Suprapubic skin (tissue), 4 donors: ENCODE data around the gene TRIM15. TPM values are rescaled to one million over a fixed set of nuclear protein-coding genes. Genes with fewer than 3 reads are reported as not detected.
"Not testable (repeated sequence)": the region's sequence is repeated elsewhere in the genome, so short reads cannot be mapped to it uniquely, and the experiment has no call there.

Experiments used
- DNase-seq, 2 donors: peaks; one replicate each; pipeline ENCODE4 v3.0.0-alpha.2; 2019; ENCODE audit warnings: low spot score in 2 of 2
- H3K27ac ChIP-seq: fragments of 200-600 bp; sonication (generic); one replicate; pipeline ENCODE4 v1.5.1; 2019
- H3K27me3 ChIP-seq: fragments of 200-600 bp; sonication (generic); one replicate; pipeline ENCODE4 v1.5.1; 2019
- H3K36me3 ChIP-seq: fragments of 200-600 bp; sonication (generic); one replicate; pipeline ENCODE4 v1.5.1; 2019
- H3K4me1 ChIP-seq: fragments of 200-600 bp; sonication (generic); one replicate; pipeline ENCODE4 v1.5.1; 2019
- H3K4me3 ChIP-seq: fragments of 200-600 bp; sonication (generic); one replicate; pipeline ENCODE4 v1.5.1; 2019; ENCODE audit warnings: mild to moderate bottlenecking
- H3K9me3 ChIP-seq: fragments of 200-600 bp; sonication (generic); one replicate; pipeline ENCODE4 v1.5.1; 2019
- EP300 ChIP-seq: sonication (generic); formaldehyde crosslinking; IDR thresholded peaks from one replicate; pipeline ENCODE4 v1.6.1; 2017; ENCODE audit warnings: antibody characterized with exemption
- POLR2A ChIP-seq, 2 donors: fragments of 450-650 bp; IDR thresholded peaks; one replicate each; pipeline ENCODE4 v1.6.1; 2017; ENCODE audit warnings: antibody characterized with exemption in 2 of 2, mild to moderate bottlenecking in 2 of 2, moderate library complexity in 2 of 2
- POLR2AphosphoS5 ChIP-seq, 3 donors: sonication (generic); formaldehyde crosslinking; IDR thresholded peaks; one replicate each; pipeline ENCODE4 v1.6.1; 2017; ENCODE audit warnings: antibody characterized with exemption in 3 of 3
- WGBS: methylation state at CpG from one replicate; pipeline ENCODE4 v1.1.5; 2018; 5-methylcytosine and 5-hydroxymethylcytosine counted together
- total RNA-seq, 4 donors: library from RNA; depleted of rRNA; stranded (reverse); fragments of >200 nt; gene quantifications; one replicate each; pipeline ENCODE4 v1.1.0, GENCODE V29; 2016
- TF ChIP-seq, protein P1 (sequence below), 2 donors: fragments of 200-600 bp in 1 of 2; fragments of 450-650 bp in 1 of 2; sonication (generic) in 1 of 2; IDR thresholded peaks; one replicate each; pipeline ENCODE4 v1.5.1; 2016 to 2019; ENCODE audit warnings: antibody characterized with exemption in 2 of 2, mild to moderate bottlenecking in 1 of 2, moderate library complexity in 1 of 2

The TRIM15 gene
- total RNA-seq, 4 donors from 2014 or later = 0.19 to 1.6 (median 0.73) TPM

DNA sequence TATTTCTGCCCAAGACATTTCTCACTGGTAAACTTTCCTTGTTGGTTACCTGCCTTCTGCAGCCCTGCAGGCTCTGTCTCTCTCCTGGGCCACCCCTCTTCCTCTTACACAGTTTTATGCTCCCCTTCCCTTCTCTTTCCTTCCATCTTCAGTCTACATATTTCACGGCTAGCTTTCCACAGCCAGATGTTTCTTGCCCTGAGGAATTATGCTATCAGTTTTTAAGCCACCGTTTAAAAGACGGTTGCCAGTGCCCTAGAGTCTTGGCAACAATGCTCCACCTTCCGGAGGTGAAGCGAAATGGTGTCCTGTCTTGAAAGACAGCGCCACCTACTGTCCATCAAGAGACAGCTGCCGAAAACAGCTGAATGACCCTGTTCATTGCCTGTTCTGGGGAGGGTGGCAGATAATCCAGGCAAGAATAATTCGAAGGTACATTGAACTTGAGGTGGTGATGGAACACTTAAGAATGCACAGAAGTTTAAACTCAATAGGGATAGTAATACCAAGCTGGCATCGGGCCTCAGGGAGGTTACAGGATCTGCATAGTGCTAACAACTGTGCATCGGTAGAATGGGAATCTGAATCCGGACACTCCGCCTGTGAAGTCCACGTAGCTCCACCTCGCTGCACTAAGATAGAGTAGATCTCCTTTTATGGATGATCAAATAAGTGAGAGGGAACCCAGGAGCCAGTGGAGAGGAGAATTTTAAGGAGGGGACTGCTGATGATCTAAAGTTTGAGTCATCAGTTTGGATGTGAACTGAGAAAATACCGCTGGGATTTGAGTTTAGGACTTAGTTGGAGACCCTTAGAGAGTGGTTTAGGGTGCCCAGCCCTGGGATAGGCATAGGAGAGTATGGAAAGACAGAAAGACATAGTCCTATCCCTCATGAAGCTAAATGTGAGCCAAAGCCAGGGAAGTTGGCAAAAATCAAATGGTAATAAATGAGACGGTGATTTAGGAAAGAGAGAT lies 32.2 kb upstream of the TRIM15 start:
- Histone ChIP-seq H3K9me3 (no peaks in the 10 kb centered on the region), H3K4me1 (peaks cover 18% of the 10 kb centered on the region), H3K36me3 (no peaks in the 10 kb centered on the region), H3K27ac (no peak overlapping the region), H3K4me3 (no peak overlapping the region), H3K27me3 (peaks cover 70% of the 10 kb centered on the region)
- 27% methylated on average over 16 of the region's 16 CpGs for WGBS
- TF ChIP-seq, protein P1, sequence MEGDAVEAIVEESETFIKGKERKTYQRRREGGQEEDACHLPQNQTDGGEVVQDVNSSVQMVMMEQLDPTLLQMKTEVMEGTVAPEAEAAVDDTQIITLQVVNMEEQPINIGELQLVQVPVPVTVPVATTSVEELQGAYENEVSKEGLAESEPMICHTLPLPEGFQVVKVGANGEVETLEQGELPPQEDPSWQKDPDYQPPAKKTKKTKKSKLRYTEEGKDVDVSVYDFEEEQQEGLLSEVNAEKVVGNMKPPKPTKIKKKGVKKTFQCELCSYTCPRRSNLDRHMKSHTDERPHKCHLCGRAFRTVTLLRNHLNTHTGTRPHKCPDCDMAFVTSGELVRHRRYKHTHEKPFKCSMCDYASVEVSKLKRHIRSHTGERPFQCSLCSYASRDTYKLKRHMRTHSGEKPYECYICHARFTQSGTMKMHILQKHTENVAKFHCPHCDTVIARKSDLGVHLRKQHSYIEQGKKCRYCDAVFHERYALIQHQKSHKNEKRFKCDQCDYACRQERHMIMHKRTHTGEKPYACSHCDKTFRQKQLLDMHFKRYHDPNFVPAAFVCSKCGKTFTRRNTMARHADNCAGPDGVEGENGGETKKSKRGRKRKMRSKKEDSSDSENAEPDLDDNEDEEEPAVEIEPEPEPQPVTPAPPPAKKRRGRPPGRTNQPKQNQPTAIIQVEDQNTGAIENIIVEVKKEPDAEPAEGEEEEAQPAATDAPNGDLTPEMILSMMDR (IDR thresholded peaks at IDR 0.05) = peak; percentile 91 to 94
- TF ChIP-seq POLR2A (IDR thresholded peaks at IDR 0.05) = no peak
- no peak for DNase-seq

DNA sequence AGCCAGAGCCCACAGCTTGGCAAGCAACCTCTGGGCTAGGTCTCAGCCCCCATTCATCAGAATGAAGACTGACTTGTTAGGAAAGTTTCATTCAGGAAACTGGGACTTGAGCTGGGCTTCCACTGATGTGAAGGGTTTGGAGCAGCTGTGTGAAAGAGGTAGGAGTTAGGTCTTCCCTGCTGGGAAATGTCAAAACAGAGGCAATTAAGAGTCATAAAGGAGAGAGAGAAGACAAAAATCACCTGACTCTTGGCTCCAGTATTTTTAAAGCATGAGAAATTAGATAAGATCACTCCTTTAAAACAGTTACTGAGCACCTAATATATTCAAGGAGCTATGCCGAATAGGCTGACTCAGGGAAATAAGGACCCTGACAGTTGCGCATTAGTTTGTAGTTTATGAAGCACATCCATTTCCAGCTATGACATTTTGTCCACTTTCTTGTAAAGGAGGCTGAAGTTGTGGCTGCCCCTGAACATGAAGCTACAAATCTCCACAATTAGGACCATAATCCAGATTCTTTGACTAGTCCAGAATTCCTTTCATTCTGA lies 31.3 kb upstream of the TRIM15 start:
- 69% methylated on average over 2 of the region's 2 CpGs for WGBS
- no peak overlapping the region for H3K27ac ChIP-seq
- no peak overlapping the region for H3K4me3 ChIP-seq
- H3K9me3 ChIP-seq = no peaks in the 10 kb centered on the region
- DNase-seq = no peak
- H3K36me3 ChIP-seq = no peaks in the 10 kb centered on the region
- no peak for TF ChIP-seq POLR2AphosphoS5 (IDR thresholded peaks at IDR 0.05)
- TF ChIP-seq POLR2A (IDR thresholded peaks at IDR 0.05) = no peak
- TF ChIP-seq, protein P1 (IDR thresholded peaks at IDR 0.05) = no peak
- TF ChIP-seq EP300 = no peak
- H3K27me3 ChIP-seq = peaks cover 76% of the 10 kb centered on the region
- H3K4me1 ChIP-seq = peaks cover 18% of the 10 kb centered on the region

DNA sequence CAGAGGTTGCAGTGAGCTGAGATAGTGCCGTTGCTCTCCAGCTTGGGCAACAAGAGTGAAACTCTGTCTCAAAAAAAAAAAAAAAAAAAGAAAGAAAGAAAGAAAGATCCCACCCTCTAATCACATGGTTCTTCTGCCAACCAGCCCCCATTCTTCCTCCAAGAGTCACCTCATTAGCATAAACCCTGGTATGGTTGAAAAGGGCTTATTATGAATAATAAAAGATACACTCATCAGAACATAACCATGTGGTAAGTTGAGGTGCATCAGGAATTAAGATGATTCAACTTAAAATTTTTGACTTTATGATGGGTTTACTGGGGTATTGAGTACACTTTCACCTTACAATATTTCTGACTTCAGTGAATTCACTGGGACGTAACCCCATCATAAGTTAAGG lies 28.2 kb upstream of the TRIM15 start:
- WGBS = 86% methylated on average over 2 of the region's 2 CpGs
- peaks cover 46% of the 10 kb centered on the region for H3K27me3 ChIP-seq

DNA sequence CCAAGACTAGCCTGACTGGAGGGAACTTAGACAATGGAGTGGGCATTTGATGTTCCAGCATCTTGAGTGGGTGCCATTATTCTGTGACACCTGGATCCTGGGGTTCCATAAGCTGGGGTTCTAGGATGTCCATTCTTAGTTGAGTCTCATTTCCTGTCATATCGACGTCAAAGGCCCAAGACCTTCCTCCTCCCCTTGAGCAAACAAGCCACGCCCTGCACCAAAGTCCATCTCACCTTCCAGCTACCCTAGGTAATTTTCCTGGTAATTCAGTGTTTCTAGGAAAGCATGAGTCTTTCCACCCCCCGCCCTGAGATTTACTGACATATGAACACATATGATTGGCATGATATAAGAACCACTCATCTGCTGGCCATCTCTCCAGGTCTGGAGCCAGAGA lies 27.6 kb upstream of the TRIM15 start, which contains the start of gene TRIM40:
TRIM40 (plus strand) TSS at position 384 of the 400 bp plus-strand sequence. CDS start 897 bp downstream, outside the sequence.
- no peak within 1 kb of the TSS for H3K4me3 ChIP-seq
- no peaks in the 10 kb centered on the region for H3K9me3 ChIP-seq
- no peak for TF ChIP-seq EP300
- TF ChIP-seq, protein P1 (IDR thresholded peaks at IDR 0.05) = no peak
- WGBS = 88% methylated on average over 4 of the region's 4 CpGs
- H3K4me1 ChIP-seq = peaks cover 4% of the 10 kb centered on the region
- no peak within 1 kb of the TSS for H3K27ac ChIP-seq
- peaks cover 40% of the 10 kb centered on the region for H3K27me3 ChIP-seq
- no peaks in the 10 kb centered on the region for H3K36me3 ChIP-seq
- DNase-seq = no peak

More for the DNA sequence above, 28.2 kb upstream of the TRIM15 start:
- Histone ChIP-seq H3K4me3 (no peak overlapping the region), H3K27ac (no peak overlapping the region), H3K36me3 (no peaks in the 10 kb centered on the region), H3K9me3 (no peaks in the 10 kb centered on the region), H3K4me1 (peaks cover 7% of the 10 kb centered on the region)
- no peak for DNase-seq
- no peak for TF ChIP-seq POLR2AphosphoS5 (IDR thresholded peaks at IDR 0.05)
- no peak for TF ChIP-seq EP300
- TF ChIP-seq POLR2A (IDR thresholded peaks at IDR 0.05) = no peak

DNA sequence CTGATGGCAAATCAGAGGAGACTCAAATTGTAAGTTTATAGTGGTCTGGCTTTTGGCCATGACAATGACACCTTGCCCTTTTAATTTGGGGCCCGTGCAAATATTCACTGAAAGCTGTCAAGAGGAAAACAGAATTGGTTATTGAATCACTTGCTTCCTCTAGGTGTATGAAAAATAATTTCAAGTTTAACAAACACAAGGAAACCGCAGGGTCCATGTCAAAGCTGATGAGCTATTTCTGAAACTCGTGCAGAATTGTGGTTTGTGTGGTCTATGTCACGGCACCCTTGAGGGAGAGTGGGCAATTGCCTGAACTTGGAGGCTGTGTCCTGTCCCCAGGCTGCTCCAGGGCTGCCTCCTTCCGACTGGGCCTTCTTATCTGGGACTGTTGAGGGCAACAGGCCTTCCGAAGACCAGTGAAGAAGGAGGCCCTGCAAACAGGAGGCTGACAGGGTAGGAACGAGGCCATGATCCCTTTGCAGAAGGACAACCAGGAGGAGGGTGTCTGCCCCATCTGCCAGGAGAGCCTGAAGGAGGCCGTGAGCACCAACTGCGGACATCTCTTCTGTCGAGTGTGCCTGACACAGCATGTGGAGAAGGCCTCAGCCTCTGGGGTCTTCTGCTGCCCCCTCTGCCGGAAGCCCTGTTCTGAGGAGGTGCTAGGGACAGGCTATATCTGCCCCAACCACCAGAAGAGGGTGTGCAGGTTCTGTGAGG lies 26.6 kb upstream of the TRIM15 start:
- Histone ChIP-seq H3K4me1 (no peaks in the 10 kb centered on the region), H3K27me3 (peaks cover 39% of the 10 kb centered on the region), H3K9me3 (no peaks in the 10 kb centered on the region), H3K27ac (no peak overlapping the region), H3K36me3 (no peaks in the 10 kb centered on the region), H3K4me3 (no peak overlapping the region)
- no peak for DNase-seq
- 76% methylated on average over 6 of the region's 11 CpGs for WGBS
- TF ChIP-seq, protein P1 (IDR thresholded peaks at IDR 0.05) = no peak
- TF ChIP-seq EP300 (no peak), POLR2AphosphoS5 (IDR thresholded peaks at IDR 0.05) (no peak)

DNA sequence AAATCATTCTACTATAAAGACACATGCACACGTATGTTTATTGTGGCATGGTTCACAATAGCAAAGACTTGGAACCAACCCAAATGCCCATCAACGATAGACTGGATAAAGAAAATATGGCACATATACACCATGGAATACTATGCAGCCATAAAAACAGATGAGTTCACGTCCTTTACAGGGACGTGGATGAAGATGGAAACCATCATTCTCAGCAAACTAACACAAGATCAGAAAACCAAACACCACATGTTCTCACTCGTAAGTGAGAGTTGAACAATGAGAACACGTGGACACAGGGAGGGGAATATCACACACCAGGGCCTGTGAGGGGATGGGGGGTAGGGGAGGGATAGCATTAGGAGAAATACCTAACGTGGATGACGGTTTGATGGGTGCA lies 23.1 kb upstream of the TRIM15 start:
- not testable (repeated sequence) for H3K36me3 ChIP-seq, H3K4me1 ChIP-seq, DNase-seq, H3K9me3 ChIP-seq, H3K4me3 ChIP-seq, H3K27ac ChIP-seq
- 87% methylated on average over 8 of the region's 8 CpGs for WGBS
- peaks cover 26% of the 10 kb centered on the region for H3K27me3 ChIP-seq
